Psoas muscle (tissue), 8 donors: ENCODE data around the gene TMPO. TPM values are rescaled to one million over a fixed set of nuclear protein-coding genes. Genes with fewer than 3 reads are reported as not detected.
"Not testable (repeated sequence)": the region's sequence is repeated elsewhere in the genome, so short reads cannot be mapped to it uniquely, and the experiment has no call there.

Experiments used
- ATAC-seq, 4 donors: fragments of 200-7000 bp; cut with Tn5 transposase; one replicate each; pipeline ENCODE4 v1.9.1; 2020; ENCODE audit warnings: moderate library complexity in 3 of 4, mild to moderate bottlenecking in 2 of 4
- DNase-seq, 2 donors: peaks; one replicate each; pipeline ENCODE4 v3.0.0-alpha.2; 2020
- H3K27ac ChIP-seq: fragments of 200-600 bp; one replicate; pipeline ENCODE4 v1.8.0; 2022
- H3K27me3 ChIP-seq, 3 donors: fragments of 200-600 bp in 1 of 3; one replicate each; pipeline versions ENCODE4 v1.6.1 to v1.8.0; 2013 to 2022; ENCODE audit warnings: low read length in 2 of 3, mild to moderate bottlenecking in 2 of 3, moderate library complexity in 1 of 3; ENCODE audit not compliant: insufficient read depth in 3 of 3
- H3K36me3 ChIP-seq, 2 donors: fragments of 200-600 bp in 1 of 2; one replicate each; pipeline versions ENCODE4 v1.6.1 to v1.8.0; 2013 to 2022; ENCODE audit warnings: low read depth in 1 of 2, mild to moderate bottlenecking in 1 of 2, moderate library complexity in 1 of 2; ENCODE audit not compliant: insufficient read depth in 1 of 2
- H3K4me1 ChIP-seq: fragments of 200-600 bp; one replicate; pipeline ENCODE4 v1.8.0; 2022
- H3K4me3 ChIP-seq: fragments of 200-600 bp; one replicate; pipeline ENCODE4 v1.8.0; 2022; ENCODE audit warnings: mild to moderate bottlenecking
- H3K9me3 ChIP-seq: fragments of 200-600 bp; one replicate; pipeline ENCODE4 v1.8.0; 2022
- WGBS, 3 donors: extraction: QIAGEN DNeasy Blood & Tissue Kit; methylation state at CpG; one replicate each; pipeline versions ENCODE4 v1.1.6 to v1.1.7; 2013; 5-methylcytosine and 5-hydroxymethylcytosine counted together
- intact Hi-C, 2 donors: fragments of 100-400 bp; cut with DNase I; formaldehyde crosslinking; loops; one replicate each; pipeline versions ENCODE4 v1.11.0 to v1.14.2; 2022
- polyA plus RNA-seq, 3 donors: library from polyadenylated mRNA; stranded (reverse); fragments of 200-250 nt; gene quantifications; one replicate each; pipeline ENCODE4 v1.2.3, GENCODE V29; 2013
- total RNA-seq, 4 donors: library from RNA; stranded (reverse); fragmentation: NEBNext Ultra II Directional in 2 of 4; extraction: Animal tissue kit (Norgen Biotek cat#: 25700) in 2 of 4; gene quantifications; one replicate each; pipeline versions ENCODE4 v1.2.1 to v1.2.4, GENCODE V29; 2021 to 2023
- TF ChIP-seq, protein P1 (sequence below): fragments of 200-600 bp; IDR thresholded peaks from one replicate; pipeline ENCODE4 v1.8.0; 2022; ENCODE audit warnings: antibody characterized with exemption
- donor health status: healthy with polysubstance abuse.
- donor health status: DM: no; HTN: no; CAD: no; lungs with moderate emphysema.
- donor health status: Bipolar disorder and iron deficiency.
- donor health status: healthy.
- donor health status: DM: yes; HTN: yes; CAD: no.
- donor health status: DM: no; HTN: no; CAD: no.
- donor health status: DM: no; HTN: no; CAD: no.
- donor health status: DM: yes; HTN: yes; CAD: no.

The TMPO gene
- total and polyA plus RNA-seq, 7 donors: 5.9 to 15.9 (median 9.1) TPM

DNA sequence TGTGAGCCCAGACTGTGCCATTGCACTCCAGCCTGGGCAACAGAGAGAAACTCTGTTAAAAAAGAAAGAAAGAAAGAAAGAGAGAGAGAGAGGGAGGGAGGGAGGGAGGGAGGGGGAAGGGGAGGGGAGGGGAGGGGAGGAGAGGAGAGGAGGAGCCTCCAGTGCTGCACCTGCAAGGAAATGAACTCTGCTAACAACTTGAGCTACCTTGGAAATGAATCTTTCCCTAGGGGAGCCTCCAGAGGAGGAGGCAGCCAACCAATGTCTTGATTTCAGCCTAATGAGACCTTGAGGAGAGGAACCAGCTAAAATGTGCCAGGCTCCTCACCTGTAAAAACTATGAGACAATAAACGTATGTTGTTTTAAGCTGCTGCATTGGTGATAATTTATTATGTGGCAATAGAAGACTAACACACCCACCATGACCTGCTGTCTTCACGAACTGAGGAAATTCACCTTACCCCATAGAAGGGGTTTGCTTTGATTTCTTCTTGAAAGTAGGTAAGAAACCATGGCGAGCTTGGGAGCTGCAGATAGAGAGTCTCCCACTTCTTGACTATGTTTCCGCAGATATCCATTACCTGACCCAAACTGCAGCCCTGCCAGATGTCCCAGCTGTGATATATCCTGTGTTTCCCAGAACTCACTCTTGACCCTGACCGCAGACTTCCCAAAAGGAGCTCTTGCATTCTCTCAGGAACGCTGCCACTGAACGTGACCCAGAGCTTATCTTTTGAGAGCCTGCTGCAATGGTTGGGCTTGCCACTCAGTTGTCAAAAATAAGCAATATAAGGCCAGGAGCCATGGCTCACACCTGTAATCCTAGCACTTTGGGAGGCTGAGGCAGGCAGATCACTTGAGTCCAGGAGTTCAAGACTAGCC lies 31.5 kb upstream of the TMPO start:
- Histone ChIP-seq H3K27ac (no peak overlapping the region), H3K9me3 (no peaks in the 10 kb centered on the region), H3K4me3 (no peak overlapping the region), H3K4me1 (no peaks in the 10 kb centered on the region), H3K27me3 (no peaks in the 10 kb centered on the region), H3K36me3 (no peaks in the 10 kb centered on the region)
- WGBS, 3 donors: 66 to 68% (median 67%) methylated on average over 7 of the region's 7 CpGs
- intact Hi-C loops: no loop called here
- TF ChIP-seq, protein P1, sequence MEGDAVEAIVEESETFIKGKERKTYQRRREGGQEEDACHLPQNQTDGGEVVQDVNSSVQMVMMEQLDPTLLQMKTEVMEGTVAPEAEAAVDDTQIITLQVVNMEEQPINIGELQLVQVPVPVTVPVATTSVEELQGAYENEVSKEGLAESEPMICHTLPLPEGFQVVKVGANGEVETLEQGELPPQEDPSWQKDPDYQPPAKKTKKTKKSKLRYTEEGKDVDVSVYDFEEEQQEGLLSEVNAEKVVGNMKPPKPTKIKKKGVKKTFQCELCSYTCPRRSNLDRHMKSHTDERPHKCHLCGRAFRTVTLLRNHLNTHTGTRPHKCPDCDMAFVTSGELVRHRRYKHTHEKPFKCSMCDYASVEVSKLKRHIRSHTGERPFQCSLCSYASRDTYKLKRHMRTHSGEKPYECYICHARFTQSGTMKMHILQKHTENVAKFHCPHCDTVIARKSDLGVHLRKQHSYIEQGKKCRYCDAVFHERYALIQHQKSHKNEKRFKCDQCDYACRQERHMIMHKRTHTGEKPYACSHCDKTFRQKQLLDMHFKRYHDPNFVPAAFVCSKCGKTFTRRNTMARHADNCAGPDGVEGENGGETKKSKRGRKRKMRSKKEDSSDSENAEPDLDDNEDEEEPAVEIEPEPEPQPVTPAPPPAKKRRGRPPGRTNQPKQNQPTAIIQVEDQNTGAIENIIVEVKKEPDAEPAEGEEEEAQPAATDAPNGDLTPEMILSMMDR: no peak
- DNase-seq: no peak
- ATAC-seq: no peak

DNA sequence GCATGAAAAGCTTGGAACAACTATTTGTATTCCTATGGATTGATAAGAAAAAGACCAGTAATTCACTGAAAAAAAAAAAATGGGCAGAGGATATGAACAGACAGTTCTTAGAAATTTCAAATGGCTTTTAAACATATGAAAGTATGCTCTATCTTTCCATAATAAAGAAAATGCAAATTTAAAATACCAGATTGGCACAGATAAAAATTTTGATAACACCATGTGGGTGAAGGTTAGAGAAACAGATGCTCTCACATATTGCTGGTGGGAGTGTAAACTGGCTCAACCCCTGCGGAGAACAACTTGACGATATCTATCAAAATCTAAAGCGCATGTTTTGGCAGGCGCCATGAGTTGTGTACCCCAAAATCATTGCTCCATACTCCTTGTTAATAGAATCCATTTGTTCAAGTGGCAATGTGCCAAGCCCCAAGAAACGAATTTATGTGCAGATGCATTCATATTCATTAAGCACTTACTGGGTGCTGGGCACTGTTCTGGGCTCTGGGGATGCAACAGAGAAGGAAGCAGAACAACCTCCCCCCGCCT lies 29.5 kb upstream of the TMPO start:
- Histone ChIP-seq H3K9me3 (no peaks in the 10 kb centered on the region), H3K4me3 (no peak overlapping the region), H3K27ac (no peak overlapping the region), H3K27me3 (no peaks in the 10 kb centered on the region), H3K36me3 (no peaks in the 10 kb centered on the region), H3K4me1 (no peaks in the 10 kb centered on the region)
- TF ChIP-seq, protein P1: no peak
- WGBS, 3 donors: 79 to 86% (median 80%) methylated on average over 6 of the region's 6 CpGs
- intact Hi-C loops: loop anchor here in 1 of 2 donors (5.0 kb wide), 1 partner anchor 161 kb away; the partner anchor contains the start of gene APAF1
- DNase-seq (no peak), ATAC-seq (no peak)

DNA sequence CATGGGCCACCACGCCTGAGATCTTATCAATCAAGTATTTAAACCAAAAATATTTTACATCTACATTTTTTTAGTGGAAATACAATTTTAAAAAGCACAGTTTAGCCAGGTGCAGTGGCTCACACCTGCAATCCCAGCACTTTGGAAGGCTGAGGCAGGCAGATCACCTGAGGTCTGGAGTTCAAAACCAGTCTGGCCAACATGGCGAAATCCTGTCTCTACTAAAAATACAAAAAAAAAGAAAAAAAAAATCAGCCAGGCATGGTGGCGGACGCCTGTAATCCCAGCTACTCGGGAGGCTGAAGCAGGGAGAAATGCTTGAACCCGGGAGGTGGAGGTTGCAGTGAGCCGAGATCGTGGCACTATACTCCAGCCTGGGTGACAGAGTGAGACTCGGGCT lies 27.0 kb upstream of the TMPO start:
- H3K27me3 ChIP-seq, H3K36me3 ChIP-seq, DNase-seq, H3K9me3 ChIP-seq, H3K4me1 ChIP-seq, H3K27ac ChIP-seq, H3K4me3 ChIP-seq, ATAC-seq: not testable (repeated sequence)
- intact Hi-C loops: loop anchor here in 1 of 2 donors (5.0 kb wide), 1 partner anchor 159 kb away; the partner anchor contains the start of gene APAF1
- WGBS, 3 donors: 94 to 99% (median 97%) methylated on average over 9 of the region's 9 CpGs

DNA sequence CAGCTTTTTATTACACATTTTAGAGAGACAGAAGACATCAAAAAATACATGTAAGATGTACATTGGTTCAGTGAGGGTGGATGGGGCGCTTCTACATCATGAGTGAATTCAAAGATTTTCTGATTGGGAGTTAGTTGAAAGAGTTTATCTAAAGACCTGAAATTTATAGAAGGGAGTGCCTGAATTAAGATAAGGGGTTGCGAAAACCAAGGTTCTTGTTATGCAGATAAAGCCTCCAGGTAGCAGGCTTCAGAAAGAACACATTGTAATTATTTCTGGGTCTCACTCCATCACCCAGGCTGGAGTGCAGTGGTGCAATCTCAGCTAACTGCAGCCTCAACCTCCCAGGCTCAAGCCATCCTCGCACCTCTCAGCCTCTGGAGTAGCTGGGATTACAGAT lies 26.2 kb upstream of the TMPO start:
- Histone ChIP-seq H3K27me3 (no peaks in the 10 kb centered on the region), H3K27ac (no peak overlapping the region), H3K36me3 (no peaks in the 10 kb centered on the region), H3K9me3 (no peaks in the 10 kb centered on the region), H3K4me3 (no peak overlapping the region), H3K4me1 (no peaks in the 10 kb centered on the region)
- no peak for ATAC-seq
- WGBS, 3 donors: 97 to 100% (median 98%) methylated on average over 3 of the region's 3 CpGs
- TF ChIP-seq, protein P1: no peak
- intact Hi-C loops: loop anchor here in 1 of 2 donors (5.0 kb wide), 1 partner anchor 158 kb away; the partner anchor contains the start of gene APAF1
- DNase-seq: no peak
